ENCODE measurements around the gene FAM168B. TPM values are rescaled to one million over a fixed set of nuclear protein-coding genes. Genes with fewer than 3 reads are reported as not detected.

FAM168B gene
- total and polyA plus RNA-seq, 5 donors from 2014 or later = 33.6 to 72.1 (median 40.3) TPM

- H3K4me3 Mint-ChIP-seq = no peak overlapping the region
- Histone ChIP-seq H3K27ac (ENCODE audit: insufficient read depth, low read length, poor library complexity, severe bottlenecking) (no peak overlapping the region), H3K27me3 (ENCODE audit: control insufficient read depth, insufficient read depth, low read length) (no peaks in the 10 kb centered on the region), H3K4me3 (ENCODE audit: low read depth, low read length) (no peak overlapping the region), H3K9me3 (ENCODE audit: control insufficient read depth in 2 of 2, low read length in 2 of 2) (no peaks in the 10 kb centered on the region), H3K4me1 (ENCODE audit: control insufficient read depth, insufficient read depth, low read length, poor library complexity, severe bottlenecking) (peaks cover 25% of the 10 kb centered on the region), H3K36me3 (ENCODE audit: control insufficient read depth, insufficient read depth, low read length) (peaks cover 26% of the 10 kb centered on the region)
- no peaks in the 10 kb centered on the region for H3K9me3 Mint-ChIP-seq
- ATAC-seq (ENCODE audit: low read depth in 2 of 2) (no peak), DNase-seq (no peak)
- peaks cover 5% of the 10 kb centered on the region for H3K27me3 Mint-ChIP-seq
- peaks cover 0 to 27% (median 8%) of the 10 kb centered on the region in 4 donors for H3K4me1 Mint-ChIP-seq
- H3K36me3 Mint-ChIP-seq = peaks cover 17% of the 10 kb centered on the region
- H3K27ac Mint-ChIP-seq = no peak overlapping the region
These were observed 48.5 kb downstream of the FAM168B start for GRCh38 chr2:131044757-131045150.

GRCh38 chr2:131044075-131044756 is 49.0 kb downstream of the FAM168B start:
- peaks cover 22% of the 10 kb centered on the region for H3K36me3 ChIP-seq (ENCODE audit: control insufficient read depth, insufficient read depth, low read length)
- H3K4me1 ChIP-seq (ENCODE audit: control insufficient read depth, insufficient read depth, low read length, poor library complexity, severe bottlenecking) = peaks cover 29% of the 10 kb centered on the region
- H3K27ac ChIP-seq (ENCODE audit: insufficient read depth, low read length, poor library complexity, severe bottlenecking) = no peak overlapping the region
- H3K27me3 Mint-ChIP-seq = peaks cover 9% of the 10 kb centered on the region
- H3K4me1 Mint-ChIP-seq = peaks cover 0 to 29% (median 8%) of the 10 kb centered on the region in 4 donors
- no peak overlapping the region for H3K4me3 ChIP-seq (ENCODE audit: low read depth, low read length)
- no peak for ATAC-seq (ENCODE audit: low read depth in 2 of 2)
- no peaks in the 10 kb centered on the region for H3K9me3 ChIP-seq (ENCODE audit: control insufficient read depth in 2 of 2, low read length in 2 of 2)
- H3K4me3 Mint-ChIP-seq = no peak overlapping the region
- no peaks in the 10 kb centered on the region for H3K27me3 ChIP-seq (ENCODE audit: control insufficient read depth, insufficient read depth, low read length)
- DNase-seq = no peak
- H3K9me3 Mint-ChIP-seq = no peaks in the 10 kb centered on the region
- peaks cover 14% of the 10 kb centered on the region for H3K36me3 Mint-ChIP-seq
- H3K27ac Mint-ChIP-seq = no peak overlapping the region

- H3K36me3 Mint-ChIP-seq = peaks cover 9% of the 10 kb centered on the region
- H3K9me3 Mint-ChIP-seq = no peaks in the 10 kb centered on the region
- H3K27me3 Mint-ChIP-seq = peaks cover 9% of the 10 kb centered on the region
- no peak overlapping the region for H3K4me3 ChIP-seq (ENCODE audit: low read depth, low read length)
- H3K27ac Mint-ChIP-seq = no peak overlapping the region
- H3K9me3 ChIP-seq (ENCODE audit: control insufficient read depth in 2 of 2, low read length in 2 of 2) = no peaks in the 10 kb centered on the region
- H3K27ac ChIP-seq (ENCODE audit: insufficient read depth, low read length, poor library complexity, severe bottlenecking) = no peak overlapping the region
- H3K36me3 ChIP-seq (ENCODE audit: control insufficient read depth, insufficient read depth, low read length) = peaks cover 14% of the 10 kb centered on the region
- peaks cover 29% of the 10 kb centered on the region for H3K4me1 ChIP-seq (ENCODE audit: control insufficient read depth, insufficient read depth, low read length, poor library complexity, severe bottlenecking)
- DNase-seq (no peak), ATAC-seq (ENCODE audit: low read depth in 2 of 2) (no peak)
- no peak overlapping the region for H3K4me3 Mint-ChIP-seq
- no peaks in the 10 kb centered on the region for H3K27me3 ChIP-seq (ENCODE audit: control insufficient read depth, insufficient read depth, low read length)
- H3K4me1 Mint-ChIP-seq = peaks cover 0 to 29% (median 8%) of the 10 kb centered on the region in 4 donors
These were observed 49.8 kb downstream of the FAM168B start for GRCh38 chr2:131043199-131044074.

GRCh38 chr2:131042148-131042775 is 51.0 kb downstream of the FAM168B start:
- Mint-ChIP-seq H3K4me1 (peaks cover 0 to 27% (median 8%) of the 10 kb centered on the region in 4 donors), H3K4me3 (peak overlapping the region in 1 of 4 donors; percentile 43)

GRCh38 chr2:131041402-131042147 is 51.7 kb downstream of the FAM168B start:
- DNase-seq (peak in 1 of 3 donors; percentile 17), ATAC-seq (ENCODE audit: low read depth in 2 of 2) (no peak)
- H3K27me3 Mint-ChIP-seq = peaks cover 15% of the 10 kb centered on the region
- H3K9me3 Mint-ChIP-seq = no peaks in the 10 kb centered on the region
- Histone ChIP-seq H3K27ac (ENCODE audit: insufficient read depth, low read length, poor library complexity, severe bottlenecking) (no peak overlapping the region), H3K4me1 (ENCODE audit: control insufficient read depth, insufficient read depth, low read length, poor library complexity, severe bottlenecking) (peaks cover 29% of the 10 kb centered on the region), H3K9me3 (ENCODE audit: control insufficient read depth in 2 of 2, low read length in 2 of 2) (no peaks in the 10 kb centered on the region), H3K36me3 (ENCODE audit: control insufficient read depth, insufficient read depth, low read length) (no peaks in the 10 kb centered on the region), H3K4me3 (ENCODE audit: low read depth, low read length) (no peak overlapping the region), H3K27me3 (ENCODE audit: control insufficient read depth, insufficient read depth, low read length) (no peaks in the 10 kb centered on the region)
- peak overlapping the region; percentile 48 to 86 (median 55) for H3K27ac Mint-ChIP-seq
- peak overlapping the region in 3 of 4 donors; percentile 19 to 75 (median 56) for H3K4me3 Mint-ChIP-seq
- peaks cover 0 to 27% (median 8%) of the 10 kb centered on the region in 4 donors for H3K4me1 Mint-ChIP-seq
- no peaks in the 10 kb centered on the region for H3K36me3 Mint-ChIP-seq

More at GRCh38 chr2:131042148-131042775, 51.0 kb downstream of the FAM168B start:
- DNase-seq (no peak), ATAC-seq (ENCODE audit: low read depth in 2 of 2) (no peak)
- H3K36me3 Mint-ChIP-seq = no peaks in the 10 kb centered on the region
- Histone ChIP-seq H3K4me1 (ENCODE audit: control insufficient read depth, insufficient read depth, low read length, poor library complexity, severe bottlenecking) (peaks cover 29% of the 10 kb centered on the region), H3K9me3 (ENCODE audit: control insufficient read depth in 2 of 2, low read length in 2 of 2) (no peaks in the 10 kb centered on the region), H3K27me3 (ENCODE audit: control insufficient read depth, insufficient read depth, low read length) (no peaks in the 10 kb centered on the region), H3K27ac (ENCODE audit: insufficient read depth, low read length, poor library complexity, severe bottlenecking) (no peak overlapping the region), H3K36me3 (ENCODE audit: control insufficient read depth, insufficient read depth, low read length) (peaks cover 3% of the 10 kb centered on the region), H3K4me3 (ENCODE audit: low read depth, low read length) (no peak overlapping the region)
- H3K27me3 Mint-ChIP-seq = peaks cover 15% of the 10 kb centered on the region
- H3K27ac Mint-ChIP-seq = peak overlapping the region; percentile 14 to 36 (median 32)
- no peaks in the 10 kb centered on the region for H3K9me3 Mint-ChIP-seq

GRCh38 chr2:131040661-131041401 is 52.4 kb downstream of the FAM168B start:
- peaks cover 29% of the 10 kb centered on the region for H3K4me1 ChIP-seq (ENCODE audit: control insufficient read depth, insufficient read depth, low read length, poor library complexity, severe bottlenecking)
- Mint-ChIP-seq H3K4me1 (peaks cover 0 to 31% (median 8%) of the 10 kb centered on the region in 4 donors), H3K27me3 (peaks cover 21% of the 10 kb centered on the region), H3K4me3 (peak overlapping the region; percentile 11 to 75 (median 38)), H3K36me3 (no peaks in the 10 kb centered on the region), H3K27ac (peak overlapping the region in 2 of 3 donors; percentile 55 to 86), H3K9me3 (no peaks in the 10 kb centered on the region)
- no peak for ATAC-seq (ENCODE audit: low read depth in 2 of 2)
- no peaks in the 10 kb centered on the region for H3K27me3 ChIP-seq (ENCODE audit: control insufficient read depth, insufficient read depth, low read length)
- no peak overlapping the region for H3K27ac ChIP-seq (ENCODE audit: insufficient read depth, low read length, poor library complexity, severe bottlenecking)
- no peaks in the 10 kb centered on the region for H3K9me3 ChIP-seq (ENCODE audit: control insufficient read depth in 2 of 2, low read length in 2 of 2)
- no peak overlapping the region for H3K4me3 ChIP-seq (ENCODE audit: low read depth, low read length)
- DNase-seq = peak in 1 of 3 donors; percentile 19
- H3K36me3 ChIP-seq (ENCODE audit: control insufficient read depth, insufficient read depth, low read length) = no peaks in the 10 kb centered on the region
